ENCODE measurements around the gene SDC3.

Gene SDC3

GRCh38 chr1:30887485-30888315 is 20.9 kb downstream of the SDC3 start:
- no peak for DNase-seq

DNA sequence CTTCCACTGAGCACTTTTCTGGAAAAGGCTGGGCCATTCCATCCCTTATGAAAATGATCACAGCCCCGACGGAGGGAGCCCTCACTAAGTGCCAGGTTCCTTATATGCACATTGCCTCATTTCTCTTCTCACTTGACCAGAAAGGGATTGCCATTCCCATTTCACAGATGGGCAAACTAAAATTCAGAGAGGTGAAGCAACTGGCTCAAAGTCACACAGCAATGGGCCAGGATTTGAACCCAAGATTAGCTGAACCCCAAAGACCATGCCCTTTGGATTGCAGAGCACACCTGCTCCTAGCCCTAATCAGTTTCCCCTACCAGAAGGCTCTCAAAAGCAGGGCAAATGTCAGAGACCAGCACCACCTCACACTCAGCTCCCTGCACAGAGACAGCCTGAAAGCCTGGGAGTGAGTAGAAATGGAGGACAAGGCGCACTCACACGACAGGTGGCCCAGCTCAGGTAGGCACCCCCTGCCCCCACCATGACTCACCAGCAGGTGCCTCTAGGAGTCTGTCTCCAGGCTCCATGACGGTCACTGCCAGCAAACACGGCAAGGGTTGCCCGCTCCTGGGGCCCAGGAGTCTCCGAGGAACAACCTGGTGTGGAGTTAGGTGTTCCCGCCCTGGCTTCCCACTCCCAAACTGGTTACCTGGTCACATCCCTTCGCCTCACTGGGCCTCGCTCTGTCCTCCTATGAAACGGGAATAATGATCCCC is 21.7 kb downstream of the SDC3 start:
- no peak for DNase-seq

DNA sequence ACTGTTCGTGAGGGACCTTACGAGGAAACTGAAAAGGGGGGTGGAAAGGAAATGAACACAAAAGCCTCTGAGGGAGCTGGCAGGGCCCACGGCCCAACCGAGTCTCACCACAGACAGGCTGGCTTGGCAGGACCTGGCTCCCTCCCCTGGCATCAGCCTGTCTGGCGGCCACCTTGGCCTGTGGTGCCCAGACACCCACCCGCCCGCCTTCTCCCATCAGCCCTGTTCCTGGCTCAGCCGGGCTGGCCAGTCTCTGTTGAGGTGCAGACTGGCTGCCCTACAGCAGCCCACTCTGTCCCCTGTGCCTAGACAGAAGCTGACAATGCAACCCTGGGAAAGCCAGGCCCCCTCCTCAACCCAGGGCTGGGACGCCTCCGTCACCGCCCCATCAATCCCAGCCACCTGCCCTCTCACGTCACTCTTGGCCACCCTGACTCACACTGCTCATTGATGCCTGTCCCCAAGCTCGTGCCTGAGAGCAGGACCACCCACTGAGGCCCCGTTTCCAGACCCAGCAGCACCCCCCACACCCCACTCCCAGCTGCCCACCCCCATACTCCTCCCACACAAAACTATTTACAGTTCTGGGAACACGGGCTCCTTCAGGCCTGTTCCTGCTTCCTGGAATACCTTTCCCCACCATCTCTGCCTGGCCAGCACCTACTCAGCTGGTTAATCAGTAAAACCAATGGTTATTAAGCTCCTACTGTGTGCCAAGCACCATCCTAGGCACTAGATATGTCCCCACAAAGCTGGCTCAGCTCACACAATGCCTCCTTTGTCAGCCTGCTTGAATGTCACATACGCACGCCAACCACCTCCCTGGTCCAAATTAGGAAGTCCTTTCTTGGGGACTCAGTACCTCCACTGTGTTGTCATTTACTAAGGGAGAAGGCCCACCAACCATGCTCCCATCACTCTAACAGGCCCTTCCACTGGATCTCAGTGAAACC is 22.7 kb downstream of the SDC3 start:
- no peak for DNase-seq

- no peak for DNase-seq
Measured at GRCh38 chr1:30884723-30885122, 23.8 kb downstream of the SDC3 start.

- no peak for DNase-seq
Measured at GRCh38 chr1:30883389-30884172, 25.0 kb downstream of the SDC3 start.

DNA sequence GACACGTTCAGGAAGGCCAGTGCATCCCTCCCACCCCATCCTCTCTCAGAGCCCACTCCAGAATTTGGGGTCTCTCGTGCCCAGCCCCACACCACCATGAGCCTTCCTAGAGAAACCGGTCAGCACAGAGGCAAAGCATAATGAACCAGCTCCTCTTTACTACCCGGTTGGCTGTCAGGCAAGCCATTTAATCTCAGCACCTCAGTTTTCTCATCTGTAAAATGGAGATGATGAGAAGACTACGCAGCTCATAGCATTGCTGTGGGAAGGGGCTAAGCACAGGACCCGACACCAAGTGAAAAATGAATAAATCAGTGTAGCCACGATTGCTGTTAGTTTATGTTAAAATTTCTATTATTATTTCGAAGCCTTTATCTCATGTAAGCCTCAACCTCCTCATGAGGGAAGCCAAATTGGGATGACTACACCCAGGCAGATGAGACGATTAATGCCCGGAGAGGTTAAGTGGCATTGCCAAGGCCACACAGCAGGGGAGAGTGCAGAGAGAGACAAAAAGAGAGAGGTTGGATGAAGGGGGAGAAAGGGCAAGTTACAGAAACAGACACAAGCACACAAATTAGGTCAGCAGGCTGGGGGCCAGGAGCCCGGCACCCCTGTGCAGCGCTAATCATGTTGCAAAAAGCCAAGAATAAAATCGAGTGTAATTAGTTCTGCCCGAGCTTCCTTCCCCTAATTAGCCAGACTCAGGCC is 25.7 kb downstream of the SDC3 start:
- no peak for DNase-seq

DNA sequence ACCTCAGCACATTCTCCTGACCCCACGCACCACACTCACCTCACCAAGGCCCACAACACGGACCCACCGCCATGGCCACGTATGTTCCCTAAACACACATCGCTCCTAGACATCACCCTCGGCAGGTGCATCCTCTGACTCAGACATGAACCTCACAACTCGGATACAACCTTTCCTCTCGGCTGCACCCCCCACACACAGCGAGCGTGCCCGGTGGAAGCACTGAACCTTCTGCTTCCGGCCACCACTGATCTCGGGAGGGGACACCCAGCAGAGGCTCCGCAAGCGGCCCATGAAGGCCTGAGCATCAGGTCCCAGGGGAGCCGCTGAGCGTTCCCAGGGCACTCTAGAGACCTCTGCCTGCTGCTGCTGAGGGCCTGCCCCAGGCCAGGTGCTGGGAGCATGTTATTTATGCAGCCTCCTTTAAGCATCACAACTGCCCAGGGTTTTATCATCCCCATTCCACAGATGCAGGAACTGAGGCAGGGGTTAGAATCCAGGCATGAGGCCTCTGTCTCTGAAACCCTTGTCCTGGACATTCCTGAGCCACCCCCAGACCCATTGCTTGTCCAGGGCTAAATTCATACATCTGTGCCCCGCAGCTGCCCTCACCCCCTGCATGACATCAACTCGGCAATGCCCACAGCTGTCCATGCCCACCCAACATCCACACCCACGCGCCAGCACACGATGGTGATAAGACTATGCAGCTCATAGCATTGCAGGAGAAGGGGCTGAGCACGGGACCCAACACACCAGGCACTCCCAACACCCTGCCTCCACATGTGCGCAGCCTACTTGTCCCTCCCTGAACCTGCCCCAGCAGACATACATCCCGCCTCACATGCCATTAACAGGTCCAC is 27.0 kb downstream of the SDC3 start:
- no peak for DNase-seq

- no peak for DNase-seq
Measured at GRCh38 chr1:30880678-30881318, 27.8 kb downstream of the SDC3 start.

GRCh38 chr1:30879940-30880677 is 28.4 kb downstream of the SDC3 start:
- no peak for DNase-seq

GRCh38 chr1:30879126-30879786 is 29.3 kb downstream of the SDC3 start:
- DNase-seq, result no peak

DNA sequence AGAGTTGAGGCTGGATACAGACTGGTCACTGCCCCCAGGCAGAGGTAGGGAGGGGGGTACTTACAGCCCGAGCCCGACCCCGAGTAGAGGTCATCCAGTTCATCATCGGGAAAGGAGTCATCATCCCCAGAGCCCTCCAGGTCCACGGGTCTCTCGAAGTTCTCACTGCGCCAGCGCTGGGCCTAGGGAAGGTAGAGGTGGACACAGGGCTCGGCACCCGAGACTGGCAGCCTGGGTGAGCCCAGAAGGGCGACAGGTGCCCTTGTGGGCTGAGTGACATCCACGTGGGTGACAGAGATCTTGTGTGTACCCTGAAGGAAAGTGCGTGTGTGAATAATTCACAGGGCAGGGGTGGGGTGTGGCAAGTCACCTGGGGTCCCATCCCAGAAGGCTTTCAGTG is 30.0 kb downstream of the SDC3 start:
- no peak for DNase-seq

DNA sequence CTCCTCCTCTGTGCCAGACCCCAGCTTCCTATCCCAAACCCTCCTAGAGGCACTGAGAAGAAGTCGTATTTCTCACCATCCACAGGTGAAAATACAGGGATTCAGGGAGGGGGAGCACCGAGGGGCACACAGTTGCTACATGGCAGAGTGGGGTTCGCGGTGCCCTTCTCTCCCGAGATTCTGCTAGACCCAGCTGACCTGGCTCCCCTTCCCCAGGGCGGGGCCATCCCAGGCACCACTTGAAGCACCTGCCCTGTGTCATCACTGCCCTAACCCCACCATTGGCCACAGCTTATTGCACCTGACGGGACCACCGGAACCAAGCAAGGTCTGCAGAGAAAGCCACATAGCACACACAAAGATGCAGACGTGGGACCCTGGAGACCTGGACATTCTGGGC is 30.5 kb downstream of the SDC3 start:
- no peak for DNase-seq

- DNase-seq, result no peak
Measured at GRCh38 chr1:30877205-30877912, 31.2 kb downstream of the SDC3 start.

GRCh38 chr1:30876451-30877204 is 31.9 kb downstream of the SDC3 start:
- DNase-seq, result no peak

DNA sequence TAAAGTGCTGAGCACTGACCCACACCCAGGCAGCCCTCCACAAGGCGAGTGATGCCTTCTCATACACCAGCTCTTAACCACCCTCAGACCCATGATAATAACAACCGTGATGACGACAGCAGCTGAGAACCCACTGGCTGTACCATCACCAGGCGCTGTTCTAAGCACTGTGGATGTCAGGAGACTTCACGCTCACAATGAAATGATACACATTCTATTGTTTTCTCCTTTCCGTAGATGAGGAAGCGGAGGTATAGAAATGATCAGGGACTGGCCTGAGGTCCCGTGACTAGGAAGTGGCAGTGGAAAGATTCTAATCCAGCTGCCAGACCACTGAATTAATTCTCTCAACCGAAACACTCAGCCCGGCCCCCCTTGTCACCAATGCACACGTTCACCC is 32.6 kb downstream of the SDC3 start:
- no peak for DNase-seq

- DNase-seq, result no peak
Measured at GRCh38 chr1:30875197-30875596, 33.4 kb downstream of the SDC3 start.

DNA sequence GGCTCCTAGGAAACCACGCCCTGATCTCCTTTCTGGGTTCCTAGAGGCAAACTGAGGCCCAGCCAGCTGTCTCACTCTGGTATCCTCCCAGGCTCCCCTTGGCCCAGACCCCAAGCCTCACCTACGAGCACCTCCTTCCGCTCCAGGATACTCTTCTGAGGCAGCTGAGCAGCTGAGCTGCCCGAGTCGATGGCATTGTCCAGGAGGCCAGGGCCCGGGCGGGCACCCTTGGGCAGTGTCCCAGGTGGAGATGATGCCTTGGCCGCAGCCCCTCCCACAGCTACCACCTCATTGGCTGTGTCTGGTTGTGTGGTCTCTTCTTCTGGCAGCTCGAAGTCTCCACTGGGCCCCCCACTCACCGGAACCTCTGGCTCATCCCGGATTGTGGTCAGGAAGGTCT is 34.4 kb downstream of the SDC3 start:
- DNase-seq, result no peak

- DNase-seq, result no peak
Measured at GRCh38 chr1:30872948-30873263, 35.7 kb downstream of the SDC3 start.

Data from activated effector memory CD4-positive, alpha-beta T cell treated with Interleukin-2 at 50 U/mL for 16 hours (primary cell).